HepG2 (cell line): Measurements from ENCODE around the gene TSEN54. TPM values are rescaled to one million over a fixed set of nuclear protein-coding genes. Genes with fewer than 3 reads are reported as not detected.

ENCODE experiments used
- HNRNPH1 ChIP-seq: fragments of 200-400 bp; formaldehyde crosslinking; optimal IDR thresholded peaks from 2 replicates; pipeline ENCODE3; 2017; ENCODE audit warnings: mild to moderate bottlenecking, low read depth, low read length
- PPARG ChIP-seq: conservative IDR thresholded peaks from 2 replicates; pipeline ENCODE4 v1.6.1; 2016; ENCODE audit warnings: missing biosample characterization, missing genetic modification reagents
- RERE ChIP-seq: IDR thresholded peaks from 2 replicates; pipeline ENCODE4 v1.6.1; 2016; ENCODE audit warnings: low read depth, missing genetic modification reagents, missing compliant biosample characterization
- SCMH1 ChIP-seq: sonication (generic); formaldehyde crosslinking; IDR thresholded peaks from 2 replicates; pipeline ENCODE4 v1.9.0; 2021; ENCODE audit warnings: missing genetic modification reagents, mild to moderate bottlenecking, borderline replicate concordance
- ZNF18 ChIP-seq: sonication (generic); formaldehyde crosslinking; IDR thresholded peaks from 2 replicates; pipeline ENCODE4 v1.8.0; 2022; ENCODE audit warnings: mild to moderate bottlenecking, missing genetic modification reagents; ENCODE audit not compliant: insufficient replicate concordance
- polyA plus RNA-seq, 8 experiments: library from polyadenylated mRNA; depleted of rRNA in 3 of 8; stranded (reverse) in 7 of 8; unstranded in 1 of 8; fragments of >200 nt; fragmentation: Illumina TruSeq in 4 of 8; extraction: Trizol in 4 of 8; gene quantifications; 2 replicates each; pipeline versions ENCODE4 v1.2.1 to v1.2.3, GENCODE V29; 2011 to 2016; ENCODE audit warnings: low read depth in 4 of 8, missing spikeins in 1 of 8, mixed read lengths in 1 of 8; ENCODE audit not compliant: insufficient read depth in 1 of 8
- total RNA-seq, 5 experiments: library from RNA; depleted of rRNA; stranded (reverse); fragments of >200 nt; fragmentation: Illumina TruSeq; extraction: Trizol; gene quantifications; 2 replicates each; pipeline ENCODE4 v1.2.3, GENCODE V29; 2016; ENCODE audit warnings: low read depth in 1 of 5

The TSEN54 gene
- total and polyA plus RNA-seq, 2 of the 13 experiments (the other 11 are each of a cell fraction or from before 2014, with no cell fraction given) = 62.9 to 63.3 TPM

- TF ChIP-seq RERE (no peak), ZNF18 (CRISPR knock-in tag) (no peak), PPARG (CRISPR knock-in tag) (no peak), HNRNPH1 (no peak), SCMH1 (CRISPR knock-in tag) (no peak)
These were observed 41.7 kb downstream of the TSEN54 start (continued) for GRCh38 chr17:75557852-75558665.
